GM21515 (cell line): ENCODE data around the gene CLDN14.

ENCODE experiments used
- ATAC-seq: cut with Tn5 transposase; IDR thresholded peaks from one replicate; pipeline ENCODE4 v1.9.1; 2021; ENCODE audit not compliant: unreplicated experiment

The CLDN14 gene, protein sequence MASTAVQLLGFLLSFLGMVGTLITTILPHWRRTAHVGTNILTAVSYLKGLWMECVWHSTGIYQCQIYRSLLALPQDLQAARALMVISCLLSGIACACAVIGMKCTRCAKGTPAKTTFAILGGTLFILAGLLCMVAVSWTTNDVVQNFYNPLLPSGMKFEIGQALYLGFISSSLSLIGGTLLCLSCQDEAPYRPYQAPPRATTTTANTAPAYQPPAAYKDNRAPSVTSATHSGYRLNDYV

DNA sequence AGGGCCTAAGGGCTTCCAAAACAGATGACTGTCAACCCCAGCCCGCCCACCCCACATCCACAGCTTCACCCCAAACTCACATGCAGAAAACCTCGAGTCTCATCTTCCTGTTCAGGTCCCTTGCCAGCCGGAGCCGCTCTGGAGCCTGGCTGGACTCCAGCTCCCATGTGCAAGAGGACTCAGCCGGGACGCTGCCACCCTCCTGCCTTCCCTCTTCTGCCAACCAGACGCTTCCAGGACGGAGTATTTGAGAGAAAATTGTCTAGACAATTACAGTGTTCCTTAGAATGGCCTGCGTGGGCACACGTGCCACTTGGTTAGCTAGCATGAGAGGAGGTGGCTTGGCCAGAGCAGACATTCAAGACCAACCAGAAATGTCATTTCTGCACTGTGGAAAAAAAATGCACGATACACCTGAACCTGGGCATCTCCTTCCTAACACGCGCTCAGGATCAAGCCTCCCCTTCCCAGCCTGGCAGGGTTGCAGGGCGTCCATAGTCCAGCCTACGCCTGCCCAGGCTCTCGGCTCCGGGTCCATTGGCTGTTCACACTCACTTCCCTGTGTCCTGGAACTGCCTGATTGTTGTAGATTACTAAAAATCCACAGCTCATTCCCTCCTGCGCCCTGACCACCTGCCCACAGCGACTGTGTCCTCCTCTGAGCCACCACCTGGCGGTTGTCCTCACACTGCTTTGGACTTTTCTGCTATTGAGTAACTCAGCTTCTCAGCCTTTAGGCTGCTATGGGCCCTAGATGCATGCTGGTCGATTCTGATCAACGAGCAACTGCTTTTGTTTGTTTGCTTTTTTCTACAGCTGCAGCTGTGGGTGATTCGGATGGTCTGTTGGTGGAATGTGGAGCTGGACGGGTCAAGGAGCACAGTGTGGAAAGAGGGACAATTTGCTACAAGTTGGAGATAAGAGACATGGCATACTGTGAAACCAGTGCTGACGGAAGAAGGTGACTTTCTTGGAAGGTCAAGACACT is at the start of gene CLDN14:
CLDN14 (minus strand) TSS at position 708 of the 988 bp plus-strand sequence. CDS start 18,427 bp downstream, outside the sequence.
- no peak for ATAC-seq

DNA sequence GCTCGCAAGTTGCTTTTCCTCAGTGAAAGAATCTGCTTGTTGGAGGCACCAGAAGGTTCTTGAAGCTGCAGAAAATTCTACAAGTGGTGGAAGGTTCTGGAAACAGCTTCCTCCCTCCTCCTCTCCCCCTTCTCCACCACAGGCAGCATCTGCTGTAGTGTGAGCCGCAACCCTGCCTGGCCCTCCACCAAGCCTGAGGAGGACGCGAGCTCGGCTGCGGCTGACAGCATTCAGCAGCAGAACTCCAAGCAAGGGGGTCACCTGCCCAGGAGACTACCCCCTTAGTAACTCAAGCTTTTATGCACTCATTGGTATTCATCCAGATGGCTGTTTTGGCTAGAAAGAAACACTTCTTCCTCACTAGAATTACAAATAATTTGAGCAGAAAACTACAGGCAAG is 48.8 kb upstream of the CLDN14 start:
- no peak for ATAC-seq

DNA sequence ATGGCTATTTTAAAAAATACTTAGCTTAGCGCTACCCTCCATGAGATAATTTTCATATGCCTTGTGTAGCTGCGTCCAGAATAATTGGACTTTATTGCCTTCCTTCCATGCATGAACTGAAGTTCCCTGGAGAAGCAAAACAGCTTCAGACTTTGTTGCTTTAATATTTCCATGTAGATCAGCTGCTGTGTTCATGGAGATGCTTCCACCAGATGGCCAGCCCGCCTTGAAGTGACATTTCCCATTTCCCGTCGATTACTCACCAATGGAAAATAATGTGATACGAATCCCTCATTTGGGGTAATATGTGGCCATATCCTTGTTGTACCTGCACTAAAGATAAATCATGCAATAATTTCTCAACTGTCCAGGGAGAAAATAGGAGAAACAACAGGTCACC is 47.4 kb upstream of the CLDN14 start:
- no peak for ATAC-seq

DNA sequence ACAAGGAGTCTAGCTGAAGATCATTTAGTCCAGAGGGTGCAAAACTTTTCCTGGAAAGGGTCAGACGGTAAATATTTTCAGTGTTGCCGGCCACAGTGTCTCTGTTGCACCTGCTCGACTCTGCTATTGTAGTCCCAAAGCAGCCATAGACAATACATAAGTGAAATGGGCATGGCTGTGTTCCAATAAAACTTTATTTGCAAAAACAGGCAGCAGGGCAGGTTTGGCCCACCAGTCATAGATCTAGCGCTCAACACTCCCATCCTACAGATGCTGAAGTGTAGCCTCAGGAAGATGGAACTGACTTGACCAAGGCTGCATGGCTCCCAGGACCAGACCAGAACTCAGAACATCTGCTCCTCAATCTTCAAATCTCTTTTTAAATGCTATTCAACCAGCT is 46.2 kb upstream of the CLDN14 start:
- no peak for ATAC-seq

DNA sequence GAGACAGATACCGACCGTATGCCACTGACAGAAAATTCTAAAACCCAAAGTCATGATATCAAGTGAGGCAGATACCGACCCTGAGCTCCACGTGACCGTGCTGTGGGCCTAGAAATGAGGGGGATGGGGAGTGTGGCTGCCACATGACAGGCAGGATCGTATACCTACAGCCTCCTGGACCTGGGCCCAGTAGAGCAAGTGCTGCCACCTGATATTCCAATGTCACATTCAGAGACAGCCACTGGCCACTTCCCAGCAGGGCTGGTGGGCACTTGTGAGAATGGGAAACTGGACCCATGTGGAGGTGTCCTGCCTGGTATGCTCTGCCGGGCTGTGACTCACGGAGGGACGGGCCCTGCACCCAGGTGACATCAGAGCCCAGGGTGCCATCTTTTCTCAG is 44.6 kb upstream of the CLDN14 start:
- no peak for ATAC-seq

DNA sequence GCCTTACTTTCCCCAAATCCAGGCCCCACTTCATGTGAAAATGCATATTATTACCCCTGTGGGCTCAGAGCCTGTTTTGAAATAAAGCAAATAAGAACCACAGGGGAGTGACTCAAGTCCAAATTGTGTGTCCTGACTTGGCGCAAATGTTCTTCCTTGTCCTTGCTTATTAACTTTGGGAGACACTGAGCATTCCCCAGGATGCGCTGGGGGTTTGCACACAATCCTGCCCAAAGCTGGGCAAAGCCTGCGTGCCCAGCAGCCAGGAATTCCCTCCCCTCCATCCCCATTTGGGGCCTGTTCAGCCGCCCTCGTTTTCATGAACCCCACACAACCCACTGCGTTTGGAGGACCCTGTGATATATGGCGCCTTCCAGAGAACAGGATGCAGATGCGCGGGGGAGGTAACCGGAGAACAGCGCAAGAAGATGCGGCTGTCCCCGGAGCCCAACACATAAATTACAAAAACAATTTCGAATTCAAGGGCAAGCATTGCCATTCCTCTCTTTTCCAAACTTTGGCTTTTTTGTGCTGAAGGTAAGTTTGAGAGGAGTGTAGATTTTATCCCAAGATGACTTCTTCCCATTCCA is 42.4 kb upstream of the CLDN14 start:
- ATAC-seq: no peak

DNA sequence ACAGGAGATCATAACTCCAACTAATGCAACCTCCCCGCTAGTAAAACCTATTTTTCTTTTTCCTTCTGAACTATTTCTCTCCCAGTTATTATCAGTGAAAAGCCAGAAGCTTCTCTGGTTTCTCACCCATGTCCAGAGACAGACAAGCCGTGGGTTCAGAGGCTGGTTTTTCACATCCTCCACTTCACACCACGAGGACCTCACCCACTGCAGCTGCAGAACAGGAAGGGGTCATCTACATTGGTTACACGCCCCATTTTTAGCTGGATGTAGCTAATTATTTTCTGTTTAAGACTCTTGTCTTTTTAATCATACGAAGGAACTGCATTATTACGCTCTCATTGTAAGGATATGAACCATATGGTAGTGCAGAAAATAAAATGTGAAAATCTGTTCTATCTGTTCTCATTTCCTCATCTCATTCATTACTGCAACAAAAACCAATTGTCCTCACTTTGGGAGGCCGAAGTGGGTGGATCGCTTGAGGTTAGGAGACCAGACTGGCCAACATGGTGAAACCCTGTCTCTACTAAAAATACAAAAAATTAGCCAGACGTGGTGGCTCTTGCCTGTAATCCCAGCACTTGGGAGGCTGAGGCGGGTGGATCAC is 39.1 kb upstream of the CLDN14 start:
- no peak for ATAC-seq

DNA sequence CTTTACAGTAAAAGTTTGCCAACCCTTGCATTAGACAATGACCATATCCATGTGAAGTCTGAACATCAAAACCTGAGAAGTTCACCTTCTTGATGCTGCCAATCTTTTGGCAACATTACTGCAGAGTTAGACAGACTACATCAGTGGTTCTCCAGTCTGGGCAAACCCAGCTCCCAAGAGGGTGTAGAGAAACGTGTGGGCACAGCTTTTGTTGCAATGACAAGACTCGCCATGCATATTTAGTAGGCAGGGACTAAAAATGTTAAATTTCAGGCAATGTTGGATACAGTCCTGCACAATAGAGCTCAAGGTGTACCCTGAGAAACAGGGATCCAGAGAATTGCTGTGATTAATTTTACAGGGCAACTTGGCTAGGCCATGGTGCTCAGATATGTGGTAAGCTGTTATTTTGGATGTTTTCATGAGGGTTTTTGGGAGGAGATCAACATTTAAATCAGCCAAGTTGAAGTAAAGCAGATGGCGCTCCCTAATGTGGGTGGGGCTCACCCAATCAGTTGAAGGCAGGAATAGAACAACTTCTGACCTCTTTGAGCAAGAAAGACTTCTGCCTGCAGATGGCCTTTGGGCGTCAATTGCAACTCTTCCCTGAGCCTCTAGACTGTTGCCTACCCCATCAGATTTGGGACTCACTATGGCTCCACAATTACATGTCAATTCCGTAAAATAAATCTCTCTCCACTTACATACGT is 37.6 kb upstream of the CLDN14 start:
- ATAC-seq: no peak

DNA sequence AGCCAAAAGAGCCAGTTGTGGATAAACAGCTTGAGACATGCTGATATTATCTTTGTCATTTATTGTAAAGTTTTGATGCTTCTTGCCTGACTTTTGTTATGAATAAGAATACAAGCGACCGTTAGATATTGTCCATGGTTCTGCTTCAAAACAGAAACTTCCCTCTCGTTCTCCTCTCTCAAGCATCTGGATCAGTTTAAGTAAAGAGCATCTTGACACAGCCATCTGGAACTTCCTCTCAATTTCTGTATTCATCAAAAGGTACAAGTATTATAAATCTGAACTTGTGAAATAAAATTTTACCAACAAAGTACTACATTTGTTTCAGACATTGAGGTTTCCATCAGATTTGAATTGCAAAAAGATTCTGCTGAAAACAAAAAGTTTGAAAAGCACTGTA is 36.4 kb upstream of the CLDN14 start:
- ATAC-seq: no peak

DNA sequence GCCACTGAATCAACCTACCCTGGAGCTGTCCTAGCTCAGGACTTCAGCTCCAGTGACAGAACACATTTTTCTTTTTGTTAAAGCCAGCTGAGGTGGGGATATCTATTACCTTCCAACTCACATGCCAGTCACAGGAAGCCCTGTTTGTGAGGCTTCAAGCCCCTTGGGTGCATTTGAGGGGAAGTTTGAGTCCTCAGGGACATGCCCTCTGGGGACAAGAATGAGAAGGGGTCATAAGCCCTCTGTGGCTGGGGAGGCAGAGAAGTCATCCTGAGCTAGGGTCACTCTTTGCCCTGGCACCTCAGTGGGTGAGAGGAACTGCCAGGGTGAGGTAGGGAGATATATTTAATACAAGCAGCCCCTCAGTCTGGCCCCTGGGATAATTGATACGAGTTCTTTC is 33.5 kb upstream of the CLDN14 start:
- ATAC-seq: no peak

DNA sequence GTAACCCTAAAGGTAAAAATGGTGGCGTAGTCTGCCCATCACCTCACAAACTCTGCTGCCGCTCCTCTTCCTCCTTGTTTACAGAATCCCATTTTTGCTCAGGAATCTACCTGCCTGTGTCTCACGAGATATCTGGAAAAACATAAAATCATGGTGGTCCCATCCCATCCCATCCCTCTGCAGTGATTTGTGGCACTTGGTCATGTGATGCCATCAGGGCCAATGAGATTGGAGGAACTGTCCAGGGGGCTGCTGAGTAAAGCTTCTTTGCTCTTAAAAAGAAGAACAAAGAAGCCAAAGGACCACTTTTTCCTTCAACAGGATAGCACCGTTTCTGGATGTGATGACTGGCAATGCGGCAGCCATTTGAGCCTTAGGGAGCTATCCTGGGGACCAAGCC is 33.0 kb upstream of the CLDN14 start:
- ATAC-seq: no peak

DNA sequence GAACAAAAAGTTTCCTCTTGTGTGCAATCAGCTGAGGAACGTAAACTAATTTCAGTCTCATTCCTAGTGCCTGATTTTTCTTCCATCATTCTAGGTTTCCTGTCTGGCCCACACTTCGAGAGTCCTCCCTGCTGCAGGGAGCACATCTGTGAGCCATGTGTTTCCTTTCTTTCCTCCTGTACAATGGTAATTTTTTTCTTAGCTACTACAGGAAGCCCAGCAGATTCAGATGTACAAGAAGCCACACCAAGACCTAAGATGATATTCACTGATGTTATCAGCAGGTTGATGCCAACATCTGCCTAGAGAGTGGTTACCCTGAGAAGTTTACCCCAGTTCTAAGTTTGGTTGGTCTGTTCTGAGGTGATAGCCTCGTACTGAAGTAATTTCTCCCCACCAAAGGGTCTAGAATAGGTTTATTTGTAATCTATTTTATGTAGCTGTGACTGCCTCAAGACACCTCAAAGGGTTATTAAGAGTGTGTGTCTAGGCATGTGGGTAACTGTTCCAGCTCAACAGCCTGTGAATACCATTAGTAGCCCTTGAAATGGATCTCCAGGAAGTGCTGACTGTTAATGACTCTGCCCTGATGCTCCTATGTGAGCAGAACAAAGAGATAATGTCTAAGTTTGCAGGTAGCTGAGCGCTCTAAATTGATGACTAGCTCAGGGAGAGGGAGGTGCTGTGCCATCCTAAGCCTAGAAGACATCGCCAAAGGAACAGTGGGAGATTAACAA is 31.7 kb upstream of the CLDN14 start:
- ATAC-seq: no peak

DNA sequence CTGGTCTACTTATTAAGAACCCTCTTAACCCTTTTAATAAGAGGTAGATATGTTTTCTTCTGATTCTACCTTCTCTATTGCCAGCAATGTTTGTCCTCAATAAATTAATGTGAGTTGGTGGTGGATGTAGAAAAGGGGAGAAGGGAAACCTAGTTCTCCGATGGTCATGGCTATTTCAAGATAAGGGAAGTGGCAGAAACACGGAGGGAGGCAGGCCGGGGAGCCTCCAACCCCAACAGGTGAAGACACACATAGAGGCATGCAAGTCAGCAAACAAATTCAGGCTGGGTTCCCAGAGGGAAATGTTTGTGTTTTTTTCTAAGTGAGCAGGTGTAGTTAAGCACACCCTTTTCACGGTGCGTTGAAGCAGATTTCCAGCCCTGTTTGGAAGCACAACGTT is 31.0 kb upstream of the CLDN14 start:
- ATAC-seq: no peak

DNA sequence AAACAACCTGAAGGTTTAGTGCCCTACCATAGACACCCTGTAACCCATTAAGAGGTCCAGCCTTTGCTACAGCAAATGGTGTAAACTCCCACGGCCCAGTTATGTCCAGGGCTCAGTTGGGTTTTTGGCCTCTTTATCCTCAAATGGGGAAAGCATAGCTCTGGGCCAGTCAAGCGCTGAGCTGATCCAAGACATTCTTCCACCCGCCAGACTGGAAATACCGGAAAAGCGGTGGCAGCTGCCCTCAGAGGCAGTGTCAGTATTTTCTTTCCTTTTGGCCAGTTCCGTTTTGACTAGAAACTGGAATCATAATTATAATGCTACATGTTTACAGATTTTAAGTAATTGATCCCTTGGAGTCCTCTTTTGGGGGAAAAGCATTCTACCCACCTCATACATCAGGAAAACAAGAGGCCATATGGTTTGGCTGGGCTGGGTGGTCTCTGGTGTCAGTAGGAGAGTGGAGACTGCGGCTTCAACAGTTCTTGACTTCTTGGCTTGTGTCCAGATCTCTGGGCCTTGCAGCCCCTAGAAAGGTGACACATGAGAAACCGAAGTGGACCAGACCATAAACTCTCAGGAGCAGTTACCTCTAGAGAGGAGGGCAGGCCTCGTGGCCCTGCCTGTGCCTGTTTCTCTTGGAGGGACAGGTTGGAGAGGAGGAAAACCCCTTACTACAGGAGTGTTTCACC is 30.2 kb upstream of the CLDN14 start:
- no peak for ATAC-seq

DNA sequence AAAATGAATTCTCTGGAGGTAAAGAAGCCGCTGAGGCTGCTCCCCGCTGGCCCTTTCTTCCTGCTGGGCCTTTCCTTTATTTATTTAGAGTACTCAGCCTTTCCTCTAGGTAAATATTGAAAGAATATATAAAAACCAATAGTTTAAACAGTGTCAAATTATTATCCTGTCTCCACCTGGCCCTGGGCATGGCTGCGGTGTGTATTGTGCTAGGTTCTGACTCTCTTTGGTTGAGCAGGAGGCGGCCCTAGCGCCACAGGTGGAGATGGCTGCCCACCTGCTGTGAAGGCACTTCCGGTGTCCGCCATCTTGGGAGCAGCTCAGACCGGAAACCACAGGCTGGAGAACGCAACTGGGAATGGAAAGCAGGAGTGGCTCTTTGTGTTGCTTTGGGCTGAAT is 29.0 kb upstream of the CLDN14 start:
- ATAC-seq: no peak

DNA sequence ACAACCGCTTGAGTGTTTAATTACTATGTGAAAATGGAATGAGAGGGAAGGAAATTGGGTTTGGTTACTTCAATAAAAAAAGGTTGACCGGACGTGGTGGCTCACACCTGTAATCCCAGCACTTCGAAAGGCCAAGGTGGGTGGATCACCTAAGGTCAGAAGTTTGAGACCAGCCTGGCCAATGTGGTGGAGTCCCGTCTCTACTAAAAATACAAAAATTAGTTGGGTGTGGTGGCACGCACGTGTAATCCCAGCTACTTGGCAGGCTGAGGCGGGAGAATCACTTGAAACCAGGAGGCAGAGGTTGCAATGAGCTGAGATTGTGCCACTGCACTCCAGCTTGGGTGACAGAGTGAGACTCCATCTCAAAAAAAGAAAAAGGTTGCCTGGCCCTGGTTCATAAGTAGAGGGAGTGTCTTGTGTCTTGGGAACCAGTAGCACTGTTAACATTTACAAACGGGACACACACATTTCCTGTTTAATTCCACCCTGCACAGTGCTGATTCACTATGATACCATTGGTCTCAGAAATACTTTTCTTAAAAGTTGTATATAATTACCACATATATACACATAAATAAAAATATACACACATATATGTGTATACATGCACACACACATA is 27.6 kb upstream of the CLDN14 start:
- ATAC-seq: no peak

DNA sequence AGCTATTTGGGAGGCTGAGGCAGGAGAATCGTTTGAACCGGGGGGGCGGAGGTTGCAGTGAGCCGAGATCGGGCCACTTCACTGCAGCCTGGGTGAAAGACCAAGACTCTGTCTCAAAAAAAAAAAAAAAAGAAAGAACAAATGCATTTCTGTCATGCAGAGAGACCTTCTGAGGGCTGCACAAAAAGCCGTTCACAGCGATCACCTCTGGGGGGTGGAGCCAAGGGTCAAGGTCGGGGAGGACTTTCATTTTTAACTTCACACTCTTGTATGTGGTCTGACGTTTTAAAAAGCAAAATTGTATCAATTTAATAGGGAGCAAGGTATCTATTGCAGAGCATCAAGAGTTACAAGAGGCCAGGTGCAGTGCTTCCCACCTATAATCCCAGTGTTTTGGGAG is 26.6 kb upstream of the CLDN14 start:
- ATAC-seq: no peak

DNA sequence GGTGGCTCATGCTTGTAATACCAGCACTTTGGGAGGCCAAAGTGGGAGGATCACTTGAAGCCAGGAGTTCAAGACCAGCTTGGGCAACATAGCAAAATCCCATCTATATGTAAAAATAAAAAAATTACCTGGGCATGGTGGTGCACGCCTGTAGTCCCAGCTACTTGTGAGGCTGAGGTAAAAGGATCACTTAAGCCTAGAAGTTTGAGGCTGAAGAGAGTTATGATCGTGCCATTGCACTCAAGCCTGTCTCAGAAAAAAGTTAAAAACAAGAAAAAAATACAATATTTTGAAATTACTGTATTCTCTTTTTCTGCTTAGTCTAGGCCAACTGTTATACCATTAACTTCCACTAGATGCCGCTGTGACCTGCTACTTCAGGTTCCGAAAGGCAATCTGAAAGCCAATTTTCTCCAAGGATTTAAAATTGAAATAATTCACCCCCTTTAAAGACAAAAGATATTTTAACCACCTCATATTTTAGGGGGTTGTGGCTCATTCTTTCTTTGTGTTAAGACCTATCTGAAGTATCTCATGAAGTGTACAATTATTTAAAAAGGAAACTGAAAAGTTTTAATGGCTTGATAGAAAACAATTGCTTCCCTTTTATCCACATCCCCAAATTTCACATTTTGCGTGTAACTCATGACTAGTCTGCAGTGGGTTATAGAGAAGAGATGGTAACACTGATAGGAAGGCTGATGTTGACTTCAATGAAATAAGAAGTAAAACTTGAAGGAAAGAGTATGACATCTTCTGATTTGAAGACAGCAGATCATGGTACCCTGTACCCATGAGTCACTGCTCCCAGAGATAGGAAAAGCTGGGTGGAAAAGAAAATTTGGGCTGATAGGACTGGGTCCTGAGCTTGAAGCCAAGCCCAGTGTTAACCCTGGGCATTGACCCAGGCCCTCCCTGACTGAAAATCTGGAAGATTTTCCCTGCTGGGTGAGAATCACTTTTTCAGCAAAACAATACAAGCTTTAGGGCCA is 24.4 kb upstream of the CLDN14 start:
- no peak for ATAC-seq
